ENCODE results near the gene MYRIP. TPM values are rescaled to one million over a fixed set of nuclear protein-coding genes. Genes with fewer than 3 reads are reported as not detected.
"Not testable (repeated sequence)": the region's sequence is repeated elsewhere in the genome, so short reads cannot be mapped to it uniquely, and the experiment has no call there.

Gene MYRIP
- total RNA-seq, 1 experiment from 2014 or later = 0.44 TPM

GRCh38 chr3:40130721-40131120 lies 321.3 kb downstream of the MYRIP start:
- no peaks in the 10 kb centered on the region for H3K36me3 ChIP-seq (ENCODE audit: control insufficient read depth in 1 of 2, insufficient read depth in 2 of 2, low read length in 2 of 2)
- RAD21 ChIA-PET (ENCODE audit: low non-redundant PET in 1 of 2, low total read pairs in 2 of 2, uncharacterized antibody in 2 of 2, unreplicated experiment in 2 of 2) = no interaction called here
- no peak overlapping the region for H3K9ac ChIP-seq (ENCODE audit: low read length)
- no peak overlapping the region for H3K27ac ChIP-seq (ENCODE audit: low read depth, low read length)
- no peaks in the 10 kb centered on the region for H3K27me3 ChIP-seq (ENCODE audit: insufficient read depth, low read length)
- no peak for TF ChIP-seq REST (IDR thresholded peaks at IDR 0.05; ENCODE audit: low read depth)
- TF ChIP-seq MAX (IDR thresholded peaks at IDR 0.05) = no peak
- no peak for TF ChIP-seq SP1 (IDR thresholded peaks at IDR 0.05; ENCODE audit: low read depth)
- TF ChIP-seq ELF1 (IDR thresholded peaks at IDR 0.05; ENCODE audit: borderline replicate concordance, low read depth) = no peak
- no peak for TF ChIP-seq CTCF (IDR thresholded peaks at IDR 0.05 in 2 of 3, conservative IDR thresholded peaks at IDR 0.05 in 1 of 3; ENCODE audit: borderline replicate concordance in 1 of 3, insufficient read depth in 1 of 3, low read depth in 2 of 3, low read length in 2 of 3)
- TF ChIP-seq CEBPB (IDR thresholded peaks at IDR 0.05; ENCODE audit: low read depth) = no peak
- intact Hi-C loops (cut with micrococcal nuclease) = no loop called here
- H3K79me2 ChIP-seq (ENCODE audit: insufficient read depth, low read length) = no peaks in the 10 kb centered on the region
- H3K4me1 ChIP-seq (ENCODE audit: control insufficient read depth in 1 of 2, insufficient read depth in 2 of 2, low read length in 2 of 2) = no peaks in the 10 kb centered on the region
- ATAC-seq (no peak), DNase-seq (ENCODE audit: low read depth, low spot score) (no peak)
- H3K4me2 ChIP-seq (ENCODE audit: low read length) = no peak overlapping the region
- no TSS peak for BruUV-seq (replicated peaks)
- CTCF ChIA-PET = no interaction called here
- no peaks in the 10 kb centered on the region for H3K9me3 ChIP-seq (ENCODE audit: control insufficient read depth in 1 of 2, insufficient read depth in 1 of 2, low read depth in 1 of 2, low read length in 2 of 2)
- H3K4me3 ChIP-seq (replicated peaks in 1 of 2; ENCODE audit: low read depth in 1 of 2, low read length in 2 of 2) = no peak overlapping the region
- no peaks in the 10 kb centered on the region for H3K9me2 ChIP-seq (ENCODE audit: insufficient read depth)
- H4K20me1 ChIP-seq (ENCODE audit: insufficient read depth) = no peaks in the 10 kb centered on the region
- H2AFZ ChIP-seq (ENCODE audit: low read depth, low read length, poor library complexity, severe bottlenecking) = no peak overlapping the region
- POLR2A ChIA-PET = no interaction called here

GRCh38 chr3:40133886-40134575 lies 324.6 kb downstream of the MYRIP start:
- ATAC-seq; H3K9me3 ChIP-seq (ENCODE audit: control insufficient read depth in 1 of 2, insufficient read depth in 1 of 2, low read depth in 1 of 2, low read length in 2 of 2); H3K79me2 ChIP-seq (ENCODE audit: insufficient read depth, low read length); H3K4me2 ChIP-seq (ENCODE audit: low read length); H2AFZ ChIP-seq (ENCODE audit: low read depth, low read length, poor library complexity, severe bottlenecking); RAD21 ChIA-PET (ENCODE audit: low non-redundant PET in 1 of 2, low total read pairs in 2 of 2, uncharacterized antibody in 2 of 2, unreplicated experiment in 2 of 2); H3K4me3 ChIP-seq (replicated peaks in 1 of 2; ENCODE audit: low read depth in 1 of 2, low read length in 2 of 2); H3K4me1 ChIP-seq (ENCODE audit: control insufficient read depth in 1 of 2, insufficient read depth in 2 of 2, low read length in 2 of 2); H3K27me3 ChIP-seq (ENCODE audit: insufficient read depth, low read length); H3K27ac ChIP-seq (ENCODE audit: low read depth, low read length); H4K20me1 ChIP-seq (ENCODE audit: insufficient read depth); intact Hi-C loops (cut with micrococcal nuclease); DNase-seq (ENCODE audit: low read depth, low spot score); H3K36me3 ChIP-seq (ENCODE audit: control insufficient read depth in 1 of 2, insufficient read depth in 2 of 2, low read length in 2 of 2); BruUV-seq (replicated peaks); POLR2A ChIA-PET; H3K9ac ChIP-seq (ENCODE audit: low read length); CTCF ChIA-PET; H3K9me2 ChIP-seq (ENCODE audit: insufficient read depth): not testable (repeated sequence)

Measured in HCT116 (cell line).